ENCODE results near the gene LRBA. TPM values are rescaled to one million over a fixed set of nuclear protein-coding genes. Genes with fewer than 3 reads are reported as not detected.
A peak's percentile ranks its signal among the peaks of the same experiment; 100 is the strongest.
"Not testable (repeated sequence)": the region's sequence is repeated elsewhere in the genome, so short reads cannot be mapped to it uniquely, and the experiment has no call there.

LRBA gene
- total and polyA plus RNA-seq, 12 donors, result 6.2 to 31.2 (median 23.9) TPM

GRCh38 chr4:150960818-150961217, 54.3 kb downstream of the LRBA start:
- H3K4me1 ChIP-seq, result peaks cover 0 to 19% (median 11%) of the 10 kb centered on the region in 9 donors
- TF ChIP-seq CTCF (IDR thresholded peaks at IDR 0.05), result peak in 6 of 9 donors; percentile 27 to 53 (median 40)
- WGBS, 2 donors, result 95% methylated on average over 2 of the region's 2 CpGs
- peaks cover 0 to 10% (median 0%) of the 10 kb centered on the region in 11 donors for H3K9me3 ChIP-seq
- DNase-seq (no peak), ATAC-seq (peak in 4 of 8 donors; percentile 54 to 71 (median 59))
- no peaks in the 10 kb centered on the region for H3K27me3 ChIP-seq
- no peak overlapping the region for H3K4me3 ChIP-seq
- H3K36me3 ChIP-seq, result no peaks in the 10 kb centered on the region
- intact Hi-C loops (cut with DNase I), result no loop called here
- H3K27ac ChIP-seq, result no peak overlapping the region

GRCh38 chr4:150960079-150960478, 55.0 kb downstream of the LRBA start:
- DNase-seq, result no peak
- ATAC-seq, result peak in 2 of 8 donors; percentile 51 to 59
- WGBS, 2 donors, result 56 to 61% methylated on average over 2 of the region's 2 CpGs
- Histone ChIP-seq H3K36me3 (no peaks in the 10 kb centered on the region), H3K4me1 (peaks cover 0 to 19% (median 11%) of the 10 kb centered on the region in 9 donors), H3K9me3 (peaks cover 0 to 10% (median 0%) of the 10 kb centered on the region in 11 donors), H3K27ac (no peak overlapping the region), H3K27me3 (no peaks in the 10 kb centered on the region), H3K4me3 (no peak overlapping the region)
- intact Hi-C loops (cut with DNase I), result no loop called here
- peak; percentile 16 to 62 (median 50) for TF ChIP-seq CTCF (IDR thresholded peaks at IDR 0.05)

- DNase-seq; H3K27ac ChIP-seq; H3K4me3 ChIP-seq; H3K9me3 ChIP-seq; H3K36me3 ChIP-seq; H3K27me3 ChIP-seq; intact Hi-C loops (cut with DNase I): not testable (repeated sequence)
- ATAC-seq, result peak in 1 of 8 donors; percentile 43
- 96 to 99% methylated on average over 4 of the region's 4 CpGs for WGBS, 2 donors
- peaks cover 0 to 19% (median 11%) of the 10 kb centered on the region in 9 donors for H3K4me1 ChIP-seq
Observed at GRCh38 chr4:150957981-150958380, 57.1 kb downstream of the LRBA start.

GRCh38 chr4:150957095-150957494, 58.0 kb downstream of the LRBA start:
- intact Hi-C loops (cut with DNase I); H3K9me3 ChIP-seq; ATAC-seq; H3K36me3 ChIP-seq; DNase-seq; H3K27ac ChIP-seq; H3K27me3 ChIP-seq; H3K4me3 ChIP-seq: not testable (repeated sequence)
- peaks cover 0 to 17% (median 11%) of the 10 kb centered on the region in 9 donors for H3K4me1 ChIP-seq
- 82 to 89% methylated on average over 1 of the region's 1 CpG for WGBS, 2 donors

- not testable (repeated sequence) for H3K36me3 ChIP-seq, DNase-seq, ATAC-seq, H3K27me3 ChIP-seq, H3K27ac ChIP-seq, H3K4me3 ChIP-seq
- intact Hi-C loops (cut with DNase I), result loop anchor here in 1 of 10 donors (5.0 kb wide), 1 partner anchor 657 kb away; no protein-coding TSS in a partner anchor
- Histone ChIP-seq H3K9me3 (peaks cover 0 to 17% (median 6%) of the 10 kb centered on the region in 11 donors), H3K4me1 (peaks cover 0 to 18% (median 11%) of the 10 kb centered on the region in 9 donors)
- 97 to 99% methylated on average over 18 to 25 of the region's 28 CpGs for WGBS, 2 donors
Observed at GRCh38 chr4:150953916-150954315, 61.2 kb downstream of the LRBA start.

GRCh38 chr4:150952167-150952845, 62.8 kb downstream of the LRBA start:
- Histone ChIP-seq H3K27ac (no peak overlapping the region), H3K9me3 (peaks cover 0 to 14% (median 0%) of the 10 kb centered on the region in 11 donors), H3K4me3 (no peak overlapping the region), H3K36me3 (no peaks in the 10 kb centered on the region), H3K4me1 (peaks cover 0 to 18% (median 11%) of the 10 kb centered on the region in 9 donors), H3K27me3 (no peaks in the 10 kb centered on the region)
- ATAC-seq (no peak), DNase-seq (no peak)
- no peak for TF ChIP-seq CTCF (IDR thresholded peaks at IDR 0.05)
- intact Hi-C loops (cut with DNase I), result loop anchor here in 1 of 10 donors (5.0 kb wide), 1 partner anchor 655 kb away; no protein-coding TSS in a partner anchor
- WGBS, 2 donors, result 95% methylated on average over 6 of the region's 6 CpGs
